ENCODE measurements around the gene SUFU. TPM values are rescaled to one million over a fixed set of nuclear protein-coding genes. Genes with fewer than 3 reads are reported as not detected.

Gene SUFU
- total and polyA plus RNA-seq, 2 of the 8 experiments (the other 6 are each of a cell fraction or from before 2014, with no cell fraction given): 7.0 to 10.8 TPM

- H3K36me3 ChIP-seq (ENCODE audit: control insufficient read depth in 2 of 4, insufficient read depth in 4 of 4, low read length in 3 of 4): no peaks in the 10 kb centered on the region; a peak in 2 of 8 replicates
- H3K4ac ChIP-seq (replicated peaks; ENCODE audit: insufficient read length, low read depth, low read length): no peak overlapping the region
- H3K18ac ChIP-seq (ENCODE audit: extremely low read depth, low read length): no peak overlapping the region; the same call in none of the 2 replicates
- H2BK12ac ChIP-seq (ENCODE audit: low read depth, low read length): peak overlapping the region; percentile 94; the same call in 1 of the 2 replicates
- DNase-seq (ENCODE audit: low read depth in 1 of 2, low spot score in 2 of 2) (no peak), FAIRE-seq (no peak)
- H3K9ac ChIP-seq (replicated peaks in 1 of 4; ENCODE audit: extremely low read depth in 1 of 4, low read depth in 3 of 4, low read length in 3 of 4): no peak overlapping the region
- no peaks in the 10 kb centered on the region for H3K9me3 ChIP-seq (ENCODE audit: insufficient read depth in 2 of 2, low read depth in 1 of 2, low read length in 1 of 2)
- H4K5ac ChIP-seq (ENCODE audit: insufficient read length, low read depth, low read length): no peak overlapping the region
- peak overlapping the region; percentile 73 for H2BK5ac ChIP-seq (ENCODE audit: low read depth, low read length)
- H3K23ac ChIP-seq (ENCODE audit: insufficient read length): no peak overlapping the region
- ChIA-PET CTCF (ENCODE audit: partially characterized antibody) (interaction anchor here (1.2 to 4.6 kb wide), 3 partner anchors 10 to 33 kb away, joined by 3 to 33 read pairs (median 4); no protein-coding TSS in a partner anchor), POLR2A (ENCODE audit: partially characterized antibody) (interaction anchor here (5.1 kb wide), 1 partner anchor 12 kb away, joined by 39 read pairs; no protein-coding TSS in a partner anchor)
- H3K23me2 ChIP-seq (ENCODE audit: low read depth, low read length): peaks cover 23% of the 10 kb centered on the region; the same call in 1 of the 2 replicates
- no peak overlapping the region for H3K56ac ChIP-seq (replicated peaks; ENCODE audit: insufficient read length, low read depth, low read length)
- 0 out of 2 replicates have a peak overlapping the region, but pooled peaks have one; percentile 60 for H3K27ac ChIP-seq (ENCODE audit: low read depth, low read length)
- H2BK20ac ChIP-seq (ENCODE audit: low read length): no peak overlapping the region
- no peak overlapping the region for H2BK120ac ChIP-seq (replicated peaks; ENCODE audit: low read depth, low read length)
- peaks cover 20 to 30% of the 10 kb centered on the region in 2 experiments for H4K20me1 ChIP-seq (replicated peaks in 1 of 2; ENCODE audit: control insufficient read depth in 1 of 2, insufficient read depth in 2 of 2, low read length in 2 of 2)
- H2AFZ ChIP-seq (ENCODE audit: low read length): no peak overlapping the region
- H3K79me2 ChIP-seq (ENCODE audit: control insufficient read depth in 1 of 2, insufficient read depth in 2 of 2, low read length in 2 of 2): peaks cover 0 to 81% of the 10 kb centered on the region in 2 experiments; a peak in 2 of 4 replicates
- WGBS, 2 experiments (ENCODE audit: extremely low coverage in 1 of 2, insufficient coverage in 1 of 2, insufficient read length in 1 of 2, insufficient replicate concordance in 2 of 2, low coverage in 1 of 2, low lambda C conversion rate in 2 of 2, missing lambda C conversion rate in 1 of 2): 91% methylated on average over 12 of the region's 12 CpGs; no CpG with 5 or more reads in 1 of the 2 experiments
- H3K27me3 ChIP-seq (replicated peaks in 1 of 4; ENCODE audit: control insufficient read depth in 3 of 4, extremely low read depth in 1 of 4, insufficient read depth in 3 of 4, low read length in 3 of 4): no peaks in the 10 kb centered on the region
- H3K79me1 ChIP-seq (ENCODE audit: low read depth, low read length): peaks cover 35% of the 10 kb centered on the region
- H3K4me1 ChIP-seq (replicated peaks in 1 of 4; ENCODE audit: control insufficient read depth in 3 of 4, insufficient read depth in 4 of 4, low read length in 3 of 4): peaks cover 6 to 57% (median 46%) of the 10 kb centered on the region in 4 experiments
- H3K14ac ChIP-seq (ENCODE audit: insufficient read length): no peak overlapping the region
- no peak overlapping the region for H3K4me3 ChIP-seq (ENCODE audit: extremely low read depth in 1 of 4, insufficient read depth in 2 of 4, low read depth in 3 of 4, low read length in 4 of 4)
- H2AK5ac ChIP-seq (ENCODE audit: low read depth, low read length): peak overlapping the region; percentile 25; the same call in 1 of the 2 replicates
- no peak overlapping the region for H4K8ac ChIP-seq (ENCODE audit: extremely low read depth, insufficient read depth, low read length)
- peak overlapping the region; percentile 72; the same call in 1 of the 2 replicates for H2BK15ac ChIP-seq (ENCODE audit: low read length)
- no peak overlapping the region for H4K91ac ChIP-seq (replicated peaks; ENCODE audit: insufficient read length, low read length)
- peak overlapping the region; percentile 51 to 60 for H3K4me2 ChIP-seq (ENCODE audit: insufficient read depth in 1 of 2, low read depth in 2 of 2, low read length in 2 of 2)
- no peak for TF ChIP-seq BACH1 (IDR thresholded peaks at IDR 0.05; ENCODE audit: low read length)
- no peak for TF ChIP-seq SIRT6 (IDR thresholded peaks at IDR 0.05; ENCODE audit: low read length)
- TF ChIP-seq KDM1A (IDR thresholded peaks at IDR 0.05; ENCODE audit: borderline replicate concordance, low read length): no peak
- TF ChIP-seq FOSL1 (IDR thresholded peaks at IDR 0.05; ENCODE audit: insufficient read depth, low read depth, low read length): no peak
- TF ChIP-seq EGR1 (IDR thresholded peaks at IDR 0.05; ENCODE audit: borderline replicate concordance, low read depth, low read length): no peak
- TF ChIP-seq EP300 (IDR thresholded peaks at IDR 0.05; ENCODE audit: borderline replicate concordance in 1 of 2, low read depth in 2 of 2, low read length in 2 of 2): no peak
- TF ChIP-seq SAP30 (IDR thresholded peaks at IDR 0.05; ENCODE audit: insufficient read depth, insufficient replicate concordance, low read length): no peak
- TF ChIP-seq RAD21 (IDR thresholded peaks at IDR 0.05 in 1 of 2, conservative IDR thresholded peaks at IDR 0.05 in 1 of 2; ENCODE audit: low read depth in 2 of 2, low read length in 2 of 2): no peak
- TF ChIP-seq ATF2 (IDR thresholded peaks at IDR 0.05; ENCODE audit: low read length): no peak
Observed at GRCh38 chr10:102648269-102648888, 144.6 kb downstream of the SUFU start.

Data from H1 (cell line).